Lung (tissue), 12 donors: ENCODE data around the gene PTGES2. TPM values are rescaled to one million over a fixed set of nuclear protein-coding genes. Genes with fewer than 3 reads are reported as not detected.

ENCODE experiments used
- ATAC-seq: fragments of 200-7000 bp; cut with Tn5 transposase; one replicate; pipeline ENCODE4 v1.9.1; 2020; ENCODE audit warnings: moderate number of reproducible peaks; ENCODE audit not compliant: insufficient read depth, low FRiP score
- DNase-seq, 3 donors: peaks; one replicate each; pipeline ENCODE4 v3.0.0-alpha.2; 2013 to 2017
- H3K27ac ChIP-seq, 2 donors: one replicate each; pipeline ENCODE4 v1.5.1; 2013; ENCODE audit warnings: mild to moderate bottlenecking in 2 of 2, moderate library complexity in 2 of 2, control low read depth in 1 of 2, inconsistent platforms in 1 of 2, low read depth in 1 of 2, low read length in 1 of 2
- H3K27me3 ChIP-seq, 3 donors: one replicate each; pipeline ENCODE4 v1.5.1; 2013; ENCODE audit warnings: low read length in 2 of 3; ENCODE audit not compliant: control insufficient read depth in 3 of 3, insufficient read depth in 3 of 3
- H3K36me3 ChIP-seq, 4 donors: one replicate each; pipeline ENCODE4 v1.5.1; 2013; ENCODE audit warnings: low read length in 4 of 4, mild to moderate bottlenecking in 1 of 4, moderate library complexity in 1 of 4; ENCODE audit not compliant: control insufficient read depth in 4 of 4, insufficient read depth in 4 of 4
- H3K4me1 ChIP-seq, 5 donors: one replicate each; pipeline ENCODE4 v1.5.1; 2013; ENCODE audit warnings: low read length in 5 of 5, mild to moderate bottlenecking in 2 of 5, moderate library complexity in 1 of 5; ENCODE audit not compliant: control insufficient read depth in 5 of 5, insufficient read depth in 5 of 5
- H3K4me3 ChIP-seq: one replicate; pipeline ENCODE4 v1.5.1; 2013; ENCODE audit warnings: mild to moderate bottlenecking, control low read depth, moderate library complexity
- H3K9ac ChIP-seq, 2 donors: one replicate each; pipeline ENCODE4 v1.5.1; 2013; ENCODE audit warnings: low read length in 2 of 2, control low read depth in 1 of 2; ENCODE audit not compliant: insufficient read depth in 1 of 2
- H3K9me3 ChIP-seq, 4 donors: one replicate each; pipeline ENCODE4 v1.5.1; 2013; ENCODE audit warnings: low read length in 3 of 4, mild to moderate bottlenecking in 1 of 4, moderate library complexity in 1 of 4; ENCODE audit not compliant: control insufficient read depth in 4 of 4, insufficient read depth in 3 of 4
- CTCF ChIP-seq: IDR thresholded peaks from 2 replicates; pipeline ENCODE4 v1.5.1; 2012; ENCODE audit warnings: mild to moderate bottlenecking; ENCODE audit errors: control extremely low read depth, extremely low read depth
- WGBS, 2 donors: extraction: QIAGEN DNeasy Blood & Tissue Kit; methylation state at CpG; one replicate each; pipeline ENCODE4 v1.1.7; 2013; 5-methylcytosine and 5-hydroxymethylcytosine counted together
- polyA plus RNA-seq, 2 donors: library from polyadenylated mRNA; stranded (reverse); fragments of 200-250 nt; gene quantifications; one replicate each; pipeline ENCODE4 v1.2.1, GENCODE V29; 2013
- total RNA-seq, 2 donors: library from RNA; depleted of rRNA in 1 of 2; stranded (reverse); fragments of >200 nt in 1 of 2; gene quantifications; one replicate each; pipeline ENCODE4 v1.2.1, GENCODE V29; 2014 to 2021
- donor health status: control.
- donor health status: control.
- donor health status: Bipolar disorder and iron deficiency.
- donor health status: healthy.
- donor health status: DM: yes; HTN: yes; CAD: no.

PTGES2 gene
- total and polyA plus RNA-seq, 4 donors, result 42.0 to 66.8 (median 54.7) TPM

- no peaks in the 10 kb centered on the region for H3K9me3 ChIP-seq
- no peak overlapping the region for H3K4me3 ChIP-seq
- ATAC-seq (no peak), DNase-seq (no peak)
- WGBS, 2 donors, result 86 to 91% methylated on average over 27 to 29 of the region's 29 CpGs
- no peaks in the 10 kb centered on the region for H3K27me3 ChIP-seq
- peaks cover 0 to 36% (median 3%) of the 10 kb centered on the region in 4 donors for H3K36me3 ChIP-seq
- H3K27ac ChIP-seq, result no peak overlapping the region
- H3K9ac ChIP-seq, result no peak overlapping the region
- H3K4me1 ChIP-seq, result peaks cover 0 to 8% (median under 1%) of the 10 kb centered on the region in 5 donors
- no peak for TF ChIP-seq CTCF
Measured at GRCh38 chr9:128120741-128121465, 6.6 kb downstream of the PTGES2 start.

DNA sequence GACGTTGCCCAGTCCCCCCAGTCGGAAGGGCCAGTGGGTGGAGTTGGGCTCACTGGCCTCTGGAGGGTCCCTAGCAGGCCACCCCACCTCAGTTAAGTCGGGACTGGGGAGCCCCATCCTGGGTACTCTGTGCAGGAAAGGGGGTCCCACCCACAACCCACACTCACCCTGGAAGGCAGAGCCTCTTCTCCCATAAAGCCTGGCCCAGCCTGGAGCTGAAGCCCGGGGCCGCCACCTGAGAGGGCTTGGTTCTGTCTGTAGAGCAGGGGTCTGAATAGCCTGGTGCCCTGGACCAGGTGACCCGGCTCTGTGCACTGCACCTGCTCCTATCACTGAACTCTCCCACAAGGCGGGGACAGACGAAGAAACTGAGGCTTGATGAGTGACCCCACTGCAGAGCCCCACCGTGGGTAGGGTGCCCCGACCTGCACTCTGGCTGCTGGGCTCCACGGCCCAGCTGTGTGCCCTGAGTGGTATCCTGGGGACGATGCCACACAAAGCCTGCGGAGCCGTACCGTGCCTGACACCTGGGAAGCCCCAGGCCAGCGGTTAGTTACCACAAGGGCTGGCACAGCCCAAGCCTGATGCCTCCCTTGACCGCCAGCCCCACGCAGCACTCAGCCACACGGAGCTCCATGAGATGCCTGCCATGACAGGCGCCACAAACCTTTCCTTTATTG is 7.3 kb downstream of the PTGES2 start:
- Histone ChIP-seq H3K27ac (no peak overlapping the region), H3K4me3 (no peak overlapping the region), H3K36me3 (peaks cover 0 to 35% (median 3%) of the 10 kb centered on the region in 4 donors), H3K27me3 (no peaks in the 10 kb centered on the region), H3K9ac (no peak overlapping the region), H3K4me1 (peaks cover 0 to 7% (median 0%) of the 10 kb centered on the region in 5 donors), H3K9me3 (no peaks in the 10 kb centered on the region)
- no peak for TF ChIP-seq CTCF
- DNase-seq (no peak), ATAC-seq (no peak)
- WGBS, 2 donors, result 88 to 90% methylated on average over 20 of the region's 20 CpGs

GRCh38 chr9:128118971-128119665 is 8.4 kb downstream of the PTGES2 start:
- Histone ChIP-seq H3K27me3 (no peaks in the 10 kb centered on the region), H3K27ac (no peak overlapping the region), H3K9ac (no peak overlapping the region), H3K9me3 (no peaks in the 10 kb centered on the region), H3K36me3 (peaks cover 0 to 32% (median 3%) of the 10 kb centered on the region in 4 donors), H3K4me3 (no peak overlapping the region), H3K4me1 (peaks cover 0 to 7% (median 0%) of the 10 kb centered on the region in 5 donors)
- DNase-seq (no peak), ATAC-seq (no peak)
- 81 to 90% methylated on average over 15 of the region's 15 CpGs for WGBS, 2 donors
- TF ChIP-seq CTCF, result no peak
